ENCODE results near the gene CYB5R2.

CYB5R2 gene

GRCh38 chr11:7672960-7673723 is at the start of gene CYB5R2:
CYB5R2 (minus strand) TSS chr11:7673500; CDS start chr11:7672825, 675 bp downstream.
- H3K36me3 Mint-ChIP-seq = no peaks in the 10 kb centered on the region
- H3K4me3 Mint-ChIP-seq = peak within 1 kb of the TSS; percentile 67
- H3K4me1 Mint-ChIP-seq = peaks cover 19% of the 10 kb centered on the region
- H3K9me3 Mint-ChIP-seq = no peaks in the 10 kb centered on the region
- DNase-seq (ENCODE audit: low spot score in 2 of 2) (no peak), ATAC-seq (peak; percentile 16)
- H3K27ac Mint-ChIP-seq = no peak within 1 kb of the TSS

DNA sequence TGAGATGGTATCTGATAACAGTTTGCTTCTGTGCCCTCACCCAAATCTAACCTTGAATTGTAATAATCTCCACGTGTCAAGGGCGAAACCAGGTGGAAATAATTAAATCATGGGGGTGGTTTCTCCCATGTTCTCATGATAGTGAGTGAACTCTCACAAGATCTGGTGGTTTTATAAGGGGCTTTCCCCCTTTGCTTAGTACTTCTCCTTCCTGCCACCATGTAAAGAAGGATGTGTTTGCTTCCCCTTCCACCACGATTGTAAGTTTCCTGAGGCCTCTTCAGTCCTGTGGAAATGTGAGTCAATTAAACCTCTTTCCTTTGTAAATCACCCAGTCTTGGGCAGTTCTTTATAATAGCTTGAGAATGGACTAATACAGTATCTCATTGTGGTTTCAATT is 41.5 kb upstream of the CYB5R2 start:
- H3K9me3 Mint-ChIP-seq = no peaks in the 10 kb centered on the region
- no peak for DNase-seq (ENCODE audit: low spot score in 2 of 2)
- H3K36me3 Mint-ChIP-seq = no peaks in the 10 kb centered on the region

DNA sequence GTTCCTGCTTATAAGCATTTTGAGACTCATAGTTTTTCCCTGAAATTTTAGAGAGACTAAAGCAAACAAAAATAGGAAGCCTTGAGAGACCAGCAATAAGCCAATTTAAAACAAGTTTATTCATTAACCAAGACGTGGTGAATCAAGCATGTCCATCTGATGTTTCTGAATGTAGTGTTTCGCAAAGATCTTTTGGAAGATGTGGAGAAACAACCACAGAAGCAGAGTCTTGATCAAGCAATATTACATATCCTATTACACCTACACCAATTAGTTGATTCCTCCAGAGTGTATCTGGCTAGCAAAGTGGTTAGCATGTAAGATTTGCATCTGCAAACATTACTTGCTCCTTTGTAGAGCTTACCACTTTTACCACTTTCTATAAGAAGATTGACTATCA is 33.1 kb upstream of the CYB5R2 start, which contains the start of gene OVCH2:
OVCH2 (minus strand) TSS at position 101 of the 400 bp plus-strand sequence; CDS start at position 18, 83 bp downstream.
- Mint-ChIP-seq H3K9me3 (no peaks in the 10 kb centered on the region), H3K27ac (no peak within 1 kb of the TSS), H3K4me1 (no peaks in the 10 kb centered on the region), H3K36me3 (no peaks in the 10 kb centered on the region), H3K4me3 (no peak within 1 kb of the TSS)
- DNase-seq (ENCODE audit: low spot score in 2 of 2) (no peak), ATAC-seq (no peak)

More for the DNA sequence above, 41.5 kb upstream of the CYB5R2 start:
- H3K4me1 Mint-ChIP-seq = no peaks in the 10 kb centered on the region
- no peak for ATAC-seq
- H3K4me3 Mint-ChIP-seq = no peak overlapping the region
- no peak overlapping the region for H3K27ac Mint-ChIP-seq

GRCh38 chr11:7703740-7704139 is 30.4 kb upstream of the CYB5R2 start:
- Mint-ChIP-seq H3K4me1 (no peaks in the 10 kb centered on the region), H3K36me3 (no peaks in the 10 kb centered on the region), H3K27ac (no peak overlapping the region), H3K9me3 (no peaks in the 10 kb centered on the region), H3K4me3 (no peak overlapping the region)
- no peak for ATAC-seq
- no peak for DNase-seq (ENCODE audit: low spot score in 2 of 2)

DNA sequence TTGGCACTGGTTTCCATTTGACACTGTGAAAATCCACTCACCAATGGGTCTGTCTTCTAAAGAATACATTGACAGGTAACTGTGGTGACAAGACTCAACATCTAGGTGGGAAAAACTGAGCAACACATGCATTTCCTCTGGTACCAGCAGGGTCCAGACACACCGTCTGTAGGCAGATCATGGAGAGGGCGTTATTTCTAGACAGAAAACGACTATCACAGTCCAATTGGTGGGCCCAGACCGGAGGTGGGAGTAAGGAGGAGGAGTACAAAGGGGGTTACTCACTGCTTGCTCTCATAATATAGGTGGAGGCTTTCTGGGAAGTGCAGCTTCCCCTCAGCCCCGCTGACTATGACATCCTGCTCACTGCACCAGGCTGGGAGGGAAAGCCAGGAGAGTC is 23.1 kb upstream of the CYB5R2 start:
- Mint-ChIP-seq H3K4me1 (no peaks in the 10 kb centered on the region), H3K27ac (no peak overlapping the region), H3K9me3 (no peaks in the 10 kb centered on the region), H3K4me3 (no peak overlapping the region), H3K36me3 (no peaks in the 10 kb centered on the region)
- DNase-seq (ENCODE audit: low spot score in 2 of 2) (no peak), ATAC-seq (peak; percentile 42)

DNA sequence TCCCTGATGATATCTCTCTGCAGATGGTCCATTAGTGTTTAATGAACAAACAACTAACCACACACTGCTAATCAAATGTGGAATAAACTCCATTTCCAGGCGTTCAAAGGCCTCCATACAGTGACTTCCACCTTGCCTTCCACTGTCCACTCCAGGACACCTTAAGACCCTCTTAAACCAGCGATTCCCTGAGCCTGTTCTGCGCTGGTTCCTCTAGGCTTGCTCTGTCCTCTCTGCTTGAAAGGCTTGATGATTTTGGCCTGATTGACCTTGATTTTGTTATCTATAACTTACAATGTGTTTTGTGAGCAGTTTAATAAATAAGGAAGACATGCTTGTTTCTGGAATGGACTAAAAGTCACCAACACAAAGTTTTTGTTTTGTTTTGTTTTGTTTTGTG is 20.9 kb upstream of the CYB5R2 start:
- no peaks in the 10 kb centered on the region for H3K4me1 Mint-ChIP-seq
- H3K9me3 Mint-ChIP-seq = no peaks in the 10 kb centered on the region
- H3K4me3 Mint-ChIP-seq = no peak overlapping the region
- ATAC-seq (no peak), DNase-seq (ENCODE audit: low spot score in 2 of 2) (no peak)
- no peaks in the 10 kb centered on the region for H3K36me3 Mint-ChIP-seq
- H3K27ac Mint-ChIP-seq = no peak overlapping the region

GRCh38 chr11:7692426-7692825 is 19.1 kb upstream of the CYB5R2 start:
- DNase-seq (ENCODE audit: low spot score in 2 of 2) = no peak
- no peaks in the 10 kb centered on the region for H3K9me3 Mint-ChIP-seq
- no peak for ATAC-seq
- H3K36me3 Mint-ChIP-seq = no peaks in the 10 kb centered on the region
- H3K27ac Mint-ChIP-seq = no peak overlapping the region
- no peak overlapping the region for H3K4me3 Mint-ChIP-seq
- no peaks in the 10 kb centered on the region for H3K4me1 Mint-ChIP-seq

GRCh38 chr11:7691759-7692350 is 18.6 kb upstream of the CYB5R2 start:
- DNase-seq (ENCODE audit: low spot score in 2 of 2) = no peak
- Mint-ChIP-seq H3K9me3 (no peaks in the 10 kb centered on the region), H3K4me1 (no peaks in the 10 kb centered on the region), H3K36me3 (no peaks in the 10 kb centered on the region), H3K27ac (no peak overlapping the region), H3K4me3 (no peak overlapping the region)
- ATAC-seq = no peak

- Mint-ChIP-seq H3K36me3 (no peaks in the 10 kb centered on the region), H3K9me3 (no peaks in the 10 kb centered on the region), H3K4me3 (no peak overlapping the region), H3K4me1 (no peaks in the 10 kb centered on the region), H3K27ac (no peak overlapping the region)
- DNase-seq (ENCODE audit: low spot score in 2 of 2) (no peak), ATAC-seq (no peak)
These were observed 17.3 kb upstream of the CYB5R2 start for GRCh38 chr11:7690648-7691047.

DNA sequence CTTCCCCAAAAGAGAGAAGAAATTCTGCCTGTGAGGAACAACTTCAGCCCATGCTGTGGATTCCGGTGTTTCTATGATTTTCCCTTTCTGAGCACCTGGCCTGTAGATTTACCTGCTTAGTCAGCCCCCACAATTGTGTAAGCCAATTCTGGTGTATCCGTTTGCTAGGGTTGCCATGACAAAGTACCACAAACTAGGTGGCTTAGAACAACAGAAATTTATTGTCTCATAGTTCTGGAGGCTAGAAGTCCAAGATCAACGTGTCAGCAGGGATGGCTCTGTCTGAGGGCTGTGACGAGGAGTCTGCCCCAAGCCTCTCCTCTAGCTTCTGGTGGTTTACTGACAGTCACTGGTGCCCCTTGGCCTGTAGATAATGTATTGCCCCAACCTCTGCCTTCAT is 15.9 kb upstream of the CYB5R2 start:
- no peak overlapping the region for H3K4me3 Mint-ChIP-seq
- ATAC-seq (no peak), DNase-seq (ENCODE audit: low spot score in 2 of 2) (no peak)
- H3K9me3 Mint-ChIP-seq = no peaks in the 10 kb centered on the region
- H3K36me3 Mint-ChIP-seq = no peaks in the 10 kb centered on the region
- H3K4me1 Mint-ChIP-seq = no peaks in the 10 kb centered on the region
- no peak overlapping the region for H3K27ac Mint-ChIP-seq

DNA sequence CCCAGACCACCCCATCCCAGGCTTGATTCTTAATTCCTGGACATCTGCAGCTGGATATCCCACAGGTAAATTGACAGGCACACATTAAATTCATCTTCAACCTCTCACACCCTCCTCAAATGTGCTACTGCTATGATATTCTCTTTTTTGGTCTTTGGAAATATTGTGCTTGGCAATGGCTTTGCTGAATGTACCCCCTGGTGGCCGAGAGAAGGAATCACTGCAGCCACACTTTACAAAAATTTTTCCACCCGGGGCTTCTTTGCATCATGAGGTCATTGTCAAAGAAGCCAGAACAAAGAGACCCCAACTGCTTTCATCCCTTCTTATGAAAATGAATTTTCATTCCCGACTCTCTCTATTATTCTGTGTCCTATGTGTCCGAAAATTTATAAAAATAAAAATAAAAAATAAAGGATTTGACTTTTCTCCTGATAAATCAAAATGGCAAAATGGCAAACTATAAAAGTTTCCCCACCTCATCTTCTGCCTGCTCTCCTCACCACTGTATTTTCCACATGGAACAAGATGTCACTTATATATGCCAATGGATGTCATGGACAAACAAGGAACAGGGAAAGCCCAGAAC is 15.0 kb upstream of the CYB5R2 start:
- Mint-ChIP-seq H3K4me1 (no peaks in the 10 kb centered on the region), H3K36me3 (no peaks in the 10 kb centered on the region)
- ATAC-seq = no peak

DNA sequence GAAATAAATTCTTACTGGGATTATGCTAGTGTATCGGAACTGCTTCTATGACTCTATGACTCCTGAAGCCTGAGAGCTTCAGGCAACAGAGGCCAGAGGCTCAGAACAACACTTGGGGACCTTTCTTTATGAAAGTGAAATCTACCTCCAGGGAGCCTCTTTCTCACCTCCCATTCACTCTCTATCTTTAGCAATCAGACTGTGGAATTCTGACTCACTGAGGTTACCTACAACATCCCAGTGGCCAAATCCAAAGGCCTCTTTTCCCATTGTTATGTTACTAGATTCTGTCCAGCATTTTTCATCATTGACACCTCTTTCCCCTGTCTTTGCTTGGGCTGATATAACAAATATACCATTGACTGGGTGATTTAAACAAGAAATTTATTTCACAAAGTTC is 14.1 kb upstream of the CYB5R2 start:
- Mint-ChIP-seq H3K36me3 (no peaks in the 10 kb centered on the region), H3K27ac (no peak overlapping the region), H3K4me3 (no peak overlapping the region), H3K4me1 (no peaks in the 10 kb centered on the region), H3K9me3 (no peaks in the 10 kb centered on the region)
- ATAC-seq (no peak), DNase-seq (ENCODE audit: low spot score in 2 of 2) (no peak)

More for the DNA sequence above, 15.0 kb upstream of the CYB5R2 start:
- H3K9me3 Mint-ChIP-seq = no peaks in the 10 kb centered on the region
- H3K27ac Mint-ChIP-seq = no peak overlapping the region
- DNase-seq (ENCODE audit: low spot score in 2 of 2) = no peak
- no peak overlapping the region for H3K4me3 Mint-ChIP-seq

- no peaks in the 10 kb centered on the region for H3K4me1 Mint-ChIP-seq
- ATAC-seq = no peak
- H3K4me3 Mint-ChIP-seq = no peak overlapping the region
- no peak for DNase-seq (ENCODE audit: low spot score in 2 of 2)
- no peaks in the 10 kb centered on the region for H3K9me3 Mint-ChIP-seq
- H3K36me3 Mint-ChIP-seq = no peaks in the 10 kb centered on the region
- H3K27ac Mint-ChIP-seq = no peak overlapping the region
These were observed 13.5 kb upstream of the CYB5R2 start for GRCh38 chr11:7686761-7687160.

- ATAC-seq (no peak), DNase-seq (ENCODE audit: low spot score in 2 of 2) (no peak)
- Mint-ChIP-seq H3K4me1 (no peaks in the 10 kb centered on the region), H3K27ac (no peak overlapping the region), H3K9me3 (no peaks in the 10 kb centered on the region), H3K36me3 (no peaks in the 10 kb centered on the region), H3K4me3 (no peak overlapping the region)
These were observed 10.3 kb upstream of the CYB5R2 start for GRCh38 chr11:7683571-7683970.

GRCh38 chr11:7677796-7678201 is 4.5 kb upstream of the CYB5R2 start:
- no peak for ATAC-seq

DNA sequence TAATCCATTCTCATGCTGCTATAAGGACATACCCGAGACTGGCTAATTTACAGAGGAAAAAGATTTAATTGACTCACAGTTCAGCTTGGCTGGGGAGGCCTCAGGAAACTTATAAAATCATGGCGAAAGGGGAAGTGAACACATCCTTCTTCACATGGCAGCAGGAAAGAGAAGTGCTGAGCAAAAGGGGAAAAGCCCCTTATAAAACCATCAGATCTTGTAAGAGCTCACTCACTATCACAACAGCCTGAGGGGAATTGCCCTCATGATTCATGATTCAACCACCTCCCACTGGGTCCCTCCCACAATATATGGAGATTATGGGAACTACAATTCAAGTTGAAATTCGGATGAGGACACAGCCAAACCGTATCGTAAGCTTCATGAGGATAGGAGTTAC is 3.8 kb upstream of the CYB5R2 start:
- Mint-ChIP-seq H3K9me3 (no peaks in the 10 kb centered on the region), H3K36me3 (no peaks in the 10 kb centered on the region), H3K27ac (no peak overlapping the region), H3K4me3 (no peak overlapping the region), H3K4me1 (peaks cover 18% of the 10 kb centered on the region)
- no peak for DNase-seq (ENCODE audit: low spot score in 2 of 2)
- ATAC-seq = no peak

More at GRCh38 chr11:7677796-7678201, 4.5 kb upstream of the CYB5R2 start:
- Mint-ChIP-seq H3K27ac (no peak overlapping the region), H3K4me3 (no peak overlapping the region), H3K9me3 (no peaks in the 10 kb centered on the region), H3K4me1 (peaks cover 10% of the 10 kb centered on the region), H3K36me3 (no peaks in the 10 kb centered on the region)
- no peak for DNase-seq (ENCODE audit: low spot score in 2 of 2)

Data from stimulated activated effector memory CD8-positive, alpha-beta T cell treated with anti-CD3 and anti-CD28 coated beads, Interleukin-12 subunit alpha, Interleukin-12 subunit beta, amount 100 ng/mL, for 72 hours (primary cell).